K562 (cell line): ENCODE results near the gene LIMS3.
"Not testable (repeated sequence)": the region's sequence is repeated elsewhere in the genome, so short reads cannot be mapped to it uniquely, and the experiment has no call there.

ENCODE experiments used
- ARNT ChIP-seq, 2 experiments: fragments of 450-650 bp; IDR thresholded peaks; 2 replicates each; pipeline ENCODE4 v1.6.1; 2016; ENCODE audit warnings: mild to moderate bottlenecking in 1 of 2
- EZH2 ChIP-seq: IDR thresholded peaks from 2 replicates; pipeline ENCODE4 v1.6.1; 2012; ENCODE audit warnings: low read depth, mild to moderate bottlenecking, inconsistent platforms, low read length, borderline replicate concordance
- NELFE ChIP-seq: IDR thresholded peaks from 2 replicates; pipeline ENCODE4 v1.6.1; 2011; ENCODE audit warnings: mild to moderate bottlenecking; ENCODE audit not compliant: insufficient read depth, insufficient read length
- TF ChIP-seq, protein P1 (sequence below): sonication (generic); formaldehyde crosslinking; IDR thresholded peaks from 2 replicates; pipeline ENCODE4 v1.8.0; 2022; ENCODE audit warnings: missing genetic modification reagents, mild to moderate bottlenecking, borderline replicate concordance

DNA sequence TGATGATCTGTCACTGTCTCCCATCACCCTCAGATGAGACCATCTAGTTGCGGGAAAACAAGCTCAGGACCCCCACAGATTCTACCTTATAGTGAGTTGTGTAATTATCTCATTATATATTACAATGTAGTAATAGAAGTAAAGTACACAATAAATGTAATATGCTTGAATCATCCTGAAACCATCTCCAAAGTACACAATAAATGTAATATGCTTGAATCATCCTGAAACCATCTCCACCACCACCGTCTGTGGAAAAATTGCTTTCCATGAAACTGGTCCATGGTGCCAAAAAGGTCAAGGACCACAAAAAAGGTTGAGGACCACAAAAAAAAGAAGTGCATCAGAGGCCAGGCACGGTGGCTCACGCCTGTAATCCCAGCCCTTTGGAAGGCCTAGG is 29.3 kb downstream of the LIMS3 start:
- not testable (repeated sequence) for TF ChIP-seq EZH2; NELFE; ARNT (IDR thresholded peaks at IDR 0.05)
- TF ChIP-seq, protein P1, sequence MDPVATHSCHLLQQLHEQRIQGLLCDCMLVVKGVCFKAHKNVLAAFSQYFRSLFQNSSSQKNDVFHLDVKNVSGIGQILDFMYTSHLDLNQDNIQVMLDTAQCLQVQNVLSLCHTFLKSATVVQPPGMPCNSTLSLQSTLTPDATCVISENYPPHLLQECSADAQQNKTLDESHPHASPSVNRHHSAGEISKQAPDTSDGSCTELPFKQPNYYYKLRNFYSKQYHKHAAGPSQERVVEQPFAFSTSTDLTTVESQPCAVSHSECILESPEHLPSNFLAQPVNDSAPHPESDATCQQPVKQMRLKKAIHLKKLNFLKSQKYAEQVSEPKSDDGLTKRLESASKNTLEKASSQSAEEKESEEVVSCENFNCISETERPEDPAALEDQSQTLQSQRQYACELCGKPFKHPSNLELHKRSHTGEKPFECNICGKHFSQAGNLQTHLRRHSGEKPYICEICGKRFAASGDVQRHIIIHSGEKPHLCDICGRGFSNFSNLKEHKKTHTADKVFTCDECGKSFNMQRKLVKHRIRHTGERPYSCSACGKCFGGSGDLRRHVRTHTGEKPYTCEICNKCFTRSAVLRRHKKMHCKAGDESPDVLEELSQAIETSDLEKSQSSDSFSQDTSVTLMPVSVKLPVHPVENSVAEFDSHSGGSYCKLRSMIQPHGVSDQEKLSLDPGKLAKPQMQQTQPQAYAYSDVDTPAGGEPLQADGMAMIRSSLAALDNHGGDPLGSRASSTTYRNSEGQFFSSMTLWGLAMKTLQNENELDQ (CRISPR knock-in tag): not testable (repeated sequence)
